HL-60 (cell line): ENCODE data around the gene ENTPD1.

Experiments
- REST ChIP-seq: IDR thresholded peaks from 2 replicates; pipeline ENCODE4 v1.6.1; 2012; ENCODE audit warnings: low read depth; ENCODE audit not compliant: insufficient replicate concordance
- TF ChIP-seq, protein P1 (sequence below): IDR thresholded peaks from one replicate; pipeline ENCODE4 v1.5.1; 2011; ENCODE audit warnings: low read length, control low read depth, inconsistent platforms; ENCODE audit not compliant: insufficient read depth

GRCh38 chr10:95866467-95866842, 110.5 kb downstream of the ENTPD1 start:
- TF ChIP-seq, protein P1, sequence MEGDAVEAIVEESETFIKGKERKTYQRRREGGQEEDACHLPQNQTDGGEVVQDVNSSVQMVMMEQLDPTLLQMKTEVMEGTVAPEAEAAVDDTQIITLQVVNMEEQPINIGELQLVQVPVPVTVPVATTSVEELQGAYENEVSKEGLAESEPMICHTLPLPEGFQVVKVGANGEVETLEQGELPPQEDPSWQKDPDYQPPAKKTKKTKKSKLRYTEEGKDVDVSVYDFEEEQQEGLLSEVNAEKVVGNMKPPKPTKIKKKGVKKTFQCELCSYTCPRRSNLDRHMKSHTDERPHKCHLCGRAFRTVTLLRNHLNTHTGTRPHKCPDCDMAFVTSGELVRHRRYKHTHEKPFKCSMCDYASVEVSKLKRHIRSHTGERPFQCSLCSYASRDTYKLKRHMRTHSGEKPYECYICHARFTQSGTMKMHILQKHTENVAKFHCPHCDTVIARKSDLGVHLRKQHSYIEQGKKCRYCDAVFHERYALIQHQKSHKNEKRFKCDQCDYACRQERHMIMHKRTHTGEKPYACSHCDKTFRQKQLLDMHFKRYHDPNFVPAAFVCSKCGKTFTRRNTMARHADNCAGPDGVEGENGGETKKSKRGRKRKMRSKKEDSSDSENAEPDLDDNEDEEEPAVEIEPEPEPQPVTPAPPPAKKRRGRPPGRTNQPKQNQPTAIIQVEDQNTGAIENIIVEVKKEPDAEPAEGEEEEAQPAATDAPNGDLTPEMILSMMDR = no peak
- no peak for TF ChIP-seq REST
